Effector memory CD4-positive, alpha-beta T cell (primary cell): ENCODE data around the gene NHLH1.
A peak's percentile ranks its signal among the peaks of the same experiment; 100 is the strongest.

ENCODE experiments used
- DNase-seq, 3 donors: peaks; one replicate each; pipeline ENCODE4 v3.0.0-alpha.2; 2020
- H3K27ac ChIP-seq: 2 replicates; pipeline ENCODE4 v1.7.0; 2013; ENCODE audit warnings: mild to moderate bottlenecking, low read length, moderate library complexity; ENCODE audit not compliant: insufficient read depth, poor library complexity, severe bottlenecking
- H3K27me3 ChIP-seq: replicated peaks from 2 replicates; pipeline ENCODE4 v1.7.0; 2013; ENCODE audit warnings: mild to moderate bottlenecking, low read length; ENCODE audit not compliant: insufficient read depth, control insufficient read depth, poor library complexity, severe bottlenecking
- H3K36me3 ChIP-seq: 2 replicates; pipeline ENCODE4 v1.7.0; 2013; ENCODE audit warnings: mild to moderate bottlenecking, low read length, moderate library complexity; ENCODE audit not compliant: control insufficient read depth, insufficient read depth
- H3K4me1 ChIP-seq: 2 replicates; pipeline ENCODE4 v1.7.0; 2013; ENCODE audit warnings: low read length, mild to moderate bottlenecking; ENCODE audit not compliant: control insufficient read depth, insufficient read depth, poor library complexity, severe bottlenecking
- H3K4me3 ChIP-seq: 2 replicates; pipeline ENCODE4 v1.7.0; 2013; ENCODE audit warnings: low read length, low read depth, mild to moderate bottlenecking; ENCODE audit not compliant: insufficient read depth, poor library complexity, severe bottlenecking
- H3K9me3 ChIP-seq: 2 replicates; pipeline ENCODE4 v1.7.0; 2013; ENCODE audit warnings: mild to moderate bottlenecking, low read length, moderate library complexity; ENCODE audit not compliant: control insufficient read depth

The NHLH1 gene

GRCh38 chr1:160400646-160401486 lies 34.0 kb downstream of the NHLH1 start:
- Histone ChIP-seq H3K27me3 (peaks cover 15% of the 10 kb centered on the region), H3K4me3 (peak overlapping the region; percentile 61), H3K4me1 (peaks cover 10% of the 10 kb centered on the region), H3K27ac (no peak overlapping the region), H3K9me3 (no peaks in the 10 kb centered on the region), H3K36me3 (no peaks in the 10 kb centered on the region)
- no peak for DNase-seq

- H3K27me3 ChIP-seq = peaks cover 15% of the 10 kb centered on the region
- no peak overlapping the region for H3K4me3 ChIP-seq
- no peak overlapping the region for H3K27ac ChIP-seq
Observed at GRCh38 chr1:160401487-160401805, 34.6 kb downstream of the NHLH1 start.

GRCh38 chr1:160402001-160402795 lies 35.3 kb downstream of the NHLH1 start:
- no peak overlapping the region for H3K27ac ChIP-seq
- H3K36me3 ChIP-seq = no peaks in the 10 kb centered on the region
- DNase-seq = no peak
- no peaks in the 10 kb centered on the region for H3K9me3 ChIP-seq
- peaks cover 15% of the 10 kb centered on the region for H3K27me3 ChIP-seq
- peaks cover 10% of the 10 kb centered on the region for H3K4me1 ChIP-seq
- no peak overlapping the region for H3K4me3 ChIP-seq

More at GRCh38 chr1:160401487-160401805, 34.6 kb downstream of the NHLH1 start:
- no peaks in the 10 kb centered on the region for H3K36me3 ChIP-seq
- DNase-seq = no peak
- H3K9me3 ChIP-seq = no peaks in the 10 kb centered on the region
- peaks cover 10% of the 10 kb centered on the region for H3K4me1 ChIP-seq

- no peaks in the 10 kb centered on the region for H3K36me3 ChIP-seq
- no peak overlapping the region for H3K27ac ChIP-seq
- H3K4me3 ChIP-seq = no peak overlapping the region
- no peaks in the 10 kb centered on the region for H3K9me3 ChIP-seq
- peaks cover 15% of the 10 kb centered on the region for H3K27me3 ChIP-seq
- DNase-seq = no peak
- peaks cover 10% of the 10 kb centered on the region for H3K4me1 ChIP-seq
Observed at GRCh38 chr1:160403244-160403643, 36.4 kb downstream of the NHLH1 start.

GRCh38 chr1:160404094-160404493 lies 37.2 kb downstream of the NHLH1 start:
- Histone ChIP-seq H3K27ac (no peak overlapping the region), H3K27me3 (peaks cover 15% of the 10 kb centered on the region), H3K4me1 (peaks cover 10% of the 10 kb centered on the region), H3K36me3 (no peaks in the 10 kb centered on the region), H3K9me3 (no peaks in the 10 kb centered on the region), H3K4me3 (no peak overlapping the region)
- DNase-seq = no peak

GRCh38 chr1:160405331-160405877 lies 38.5 kb downstream of the NHLH1 start:
- Histone ChIP-seq H3K4me1 (peaks cover 7% of the 10 kb centered on the region), H3K27me3 (peaks cover 10% of the 10 kb centered on the region)
- DNase-seq = no peak

GRCh38 chr1:160406131-160406968 lies 39.5 kb downstream of the NHLH1 start:
- Histone ChIP-seq H3K4me1 (no peaks in the 10 kb centered on the region), H3K9me3 (no peaks in the 10 kb centered on the region), H3K36me3 (no peaks in the 10 kb centered on the region), H3K27me3 (peaks cover 3% of the 10 kb centered on the region), H3K4me3 (no peak overlapping the region), H3K27ac (no peak overlapping the region)
- DNase-seq = no peak

More at GRCh38 chr1:160405331-160405877, 38.5 kb downstream of the NHLH1 start:
- H3K9me3 ChIP-seq = no peaks in the 10 kb centered on the region
- H3K36me3 ChIP-seq = no peaks in the 10 kb centered on the region
- no peak overlapping the region for H3K4me3 ChIP-seq
- H3K27ac ChIP-seq = no peak overlapping the region

- H3K4me1 ChIP-seq = no peaks in the 10 kb centered on the region
- H3K9me3 ChIP-seq = no peaks in the 10 kb centered on the region
- no peak overlapping the region for H3K27ac ChIP-seq
- H3K27me3 ChIP-seq = no peaks in the 10 kb centered on the region
- H3K4me3 ChIP-seq = no peak overlapping the region
- H3K36me3 ChIP-seq = no peaks in the 10 kb centered on the region
- DNase-seq = no peak
Observed at GRCh38 chr1:160407839-160408801, 41.2 kb downstream of the NHLH1 start.

GRCh38 chr1:160408864-160409263 lies 42.0 kb downstream of the NHLH1 start:
- H3K4me1 ChIP-seq = no peaks in the 10 kb centered on the region
- H3K4me3 ChIP-seq = no peak overlapping the region
- no peaks in the 10 kb centered on the region for H3K36me3 ChIP-seq
- H3K27me3 ChIP-seq = no peaks in the 10 kb centered on the region
- no peaks in the 10 kb centered on the region for H3K9me3 ChIP-seq
- no peak for DNase-seq
- no peak overlapping the region for H3K27ac ChIP-seq
